HG03460 (cell line): ENCODE data around the gene ANKRD40CL.
"Not testable (repeated sequence)": the region's sequence is repeated elsewhere in the genome, so short reads cannot be mapped to it uniquely, and the experiment has no call there.

Experiments used
- ATAC-seq: cut with Tn5 transposase; IDR thresholded peaks from one replicate; pipeline ENCODE4 v1.9.1; 2021; ENCODE audit not compliant: unreplicated experiment

Gene ANKRD40CL, protein sequence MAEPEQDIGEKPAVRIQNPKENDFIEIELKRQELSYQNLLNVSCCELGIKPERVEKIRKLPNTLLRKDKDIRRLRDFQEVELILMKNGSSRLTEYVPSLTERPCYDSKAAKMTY

DNA sequence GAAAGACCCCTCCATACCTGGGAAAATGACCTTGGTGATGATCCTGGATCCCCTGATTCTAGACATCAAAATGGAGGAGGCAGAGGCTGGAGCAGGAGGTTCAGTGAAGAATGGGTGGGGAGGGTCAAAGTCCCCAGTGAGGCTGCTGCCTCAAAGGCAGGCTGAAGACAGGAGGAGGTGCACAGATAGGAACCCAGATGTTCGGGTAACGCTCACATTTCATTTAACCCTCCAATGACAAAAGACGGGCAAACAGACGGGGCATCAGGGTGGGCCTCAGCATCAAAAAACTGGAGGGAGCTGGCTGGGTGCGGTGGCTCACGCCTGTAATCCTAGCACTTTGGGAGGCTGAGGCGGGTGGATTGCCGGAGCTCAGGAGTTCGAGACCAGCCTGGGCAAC lies at the start of gene ANKRD40CL:
ANKRD40CL (minus strand) TSS at position 73 of the 400 bp plus-strand sequence. CDS start 605 bp downstream, outside the sequence.
- no peak for ATAC-seq

DNA sequence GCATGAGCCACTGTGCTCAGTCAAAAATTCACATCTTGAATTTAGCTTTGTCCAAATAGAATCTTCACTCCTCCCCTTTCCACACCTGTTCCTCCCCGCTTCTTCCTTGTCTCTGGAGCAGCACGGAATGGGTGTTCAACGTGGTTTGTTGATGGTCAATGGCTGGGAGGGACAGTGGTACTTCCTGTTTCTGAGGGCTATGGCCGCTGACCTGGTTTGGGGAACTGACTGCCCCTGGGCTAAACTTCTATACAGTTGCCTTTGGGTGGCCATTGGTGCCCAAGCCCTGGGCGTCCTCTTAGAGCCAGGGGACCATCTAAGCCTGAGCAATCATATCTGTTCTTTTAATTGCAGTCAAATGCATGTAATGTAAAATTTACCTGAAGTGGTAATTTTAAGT lies 49.0 kb upstream of the ANKRD40CL start:
- no peak for ATAC-seq

DNA sequence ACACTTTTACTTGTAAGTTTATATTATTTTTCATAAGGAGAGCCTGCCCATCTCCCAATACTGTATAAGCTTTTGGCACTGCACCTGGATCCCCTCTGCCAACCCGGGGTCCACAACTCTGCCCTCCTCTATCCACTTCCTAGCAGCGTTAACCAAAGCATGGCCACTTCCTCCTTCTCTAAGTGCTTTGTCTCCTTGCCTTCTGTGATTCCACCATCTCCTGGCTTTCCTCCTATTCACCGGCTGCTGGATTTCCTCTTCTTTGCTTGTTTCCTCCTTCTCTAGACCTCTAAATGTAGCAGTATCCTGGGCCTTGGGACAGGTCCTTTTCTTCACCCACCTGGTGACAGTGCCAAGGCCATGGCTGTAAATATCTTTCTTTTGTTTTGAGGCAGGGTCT lies 48.1 kb upstream of the ANKRD40CL start:
- ATAC-seq: no peak

DNA sequence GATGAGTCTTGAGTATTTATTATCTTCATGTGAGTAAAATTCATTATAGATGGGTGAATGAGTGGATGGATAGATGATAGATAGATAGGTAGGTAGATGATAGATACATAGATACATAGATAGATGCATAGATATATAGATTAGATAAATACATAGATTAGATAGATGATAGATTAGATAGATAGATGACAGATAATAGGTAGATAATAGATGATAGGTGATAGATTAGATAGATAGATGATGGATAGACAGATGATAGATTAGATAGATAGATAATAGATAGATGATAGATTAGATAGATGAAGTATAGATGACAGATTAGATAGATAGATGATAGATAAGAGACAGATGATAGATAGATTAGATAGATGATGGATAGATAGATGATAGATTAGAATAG lies 46.3 kb upstream of the ANKRD40CL start:
- ATAC-seq: no peak

DNA sequence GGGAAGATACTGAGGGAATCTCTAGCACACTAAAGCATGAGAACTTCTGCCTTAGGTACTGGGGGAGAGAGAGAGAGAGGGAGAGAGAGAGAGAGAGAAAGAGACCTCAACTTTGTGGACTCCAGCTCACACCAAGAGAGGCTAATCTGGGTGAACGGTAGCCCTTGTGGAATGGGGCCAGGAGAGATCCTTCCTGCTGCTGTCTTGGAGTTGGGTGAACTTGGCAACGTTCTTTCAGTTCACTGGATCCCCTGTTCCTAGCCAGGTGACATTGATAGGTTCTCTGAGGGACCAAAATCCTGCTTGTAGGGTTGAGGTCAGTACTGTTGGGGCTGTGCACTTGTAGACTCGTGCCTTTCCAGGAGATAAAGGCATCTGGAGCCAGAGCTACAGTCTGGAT lies 41.6 kb upstream of the ANKRD40CL start:
- no peak for ATAC-seq

DNA sequence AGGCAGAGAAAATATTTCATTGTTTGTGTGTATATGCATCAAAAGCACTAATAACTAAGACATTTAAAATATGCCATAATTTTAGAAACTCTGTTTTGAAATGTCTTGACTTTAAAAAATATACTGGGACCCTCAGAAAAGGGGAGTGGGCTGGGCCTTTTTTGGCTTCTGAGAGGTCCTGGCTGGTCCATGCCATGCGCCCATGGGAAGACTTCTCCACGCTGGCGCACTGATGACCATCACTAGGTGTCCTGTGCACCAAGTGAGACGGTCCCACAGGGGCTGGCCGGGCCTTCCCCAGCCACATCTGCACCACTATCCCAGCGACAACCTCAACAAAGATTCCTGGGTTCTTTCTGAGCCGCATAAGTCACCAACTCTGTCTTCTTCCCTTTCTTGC lies 41.1 kb upstream of the ANKRD40CL start:
- no peak for ATAC-seq

DNA sequence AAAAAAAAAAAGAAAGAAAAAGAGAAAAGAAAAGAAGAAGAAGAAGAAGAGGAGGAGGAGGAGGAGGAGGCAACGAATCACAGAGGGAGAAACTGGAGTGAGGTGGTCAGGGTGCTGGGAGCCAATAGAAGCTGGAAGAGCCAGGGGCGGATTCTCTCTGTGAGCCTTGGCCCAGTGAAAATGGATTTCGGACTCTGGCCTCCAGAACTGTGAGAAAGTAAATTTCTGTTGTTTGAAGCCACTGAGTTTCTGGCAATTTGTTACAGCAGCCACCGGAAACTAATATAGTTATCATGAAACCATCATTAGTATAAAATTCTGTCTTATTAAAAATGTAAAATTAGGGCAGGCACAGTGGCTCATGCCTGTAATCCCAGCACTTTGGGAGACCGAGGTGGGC lies 40.4 kb upstream of the ANKRD40CL start:
- ATAC-seq: no peak

DNA sequence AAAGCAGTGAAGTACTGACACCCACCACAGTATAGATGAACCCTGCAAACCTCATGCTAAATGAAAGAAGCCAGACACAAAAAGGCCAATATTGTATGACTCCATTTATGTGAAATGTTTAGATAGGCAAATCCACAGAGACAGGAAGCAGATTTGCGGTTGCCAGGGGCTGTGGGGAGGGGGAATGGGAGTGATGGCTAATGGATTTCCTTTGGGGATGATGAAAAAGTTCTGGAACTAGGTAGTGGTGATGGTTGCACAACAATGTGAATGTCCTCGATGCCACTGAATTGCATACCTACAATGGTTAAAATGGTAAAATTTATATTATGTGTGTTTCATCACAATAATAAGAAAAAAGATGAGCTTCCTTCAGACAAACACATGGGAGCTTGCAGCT lies 39.7 kb upstream of the ANKRD40CL start:
- no peak for ATAC-seq

DNA sequence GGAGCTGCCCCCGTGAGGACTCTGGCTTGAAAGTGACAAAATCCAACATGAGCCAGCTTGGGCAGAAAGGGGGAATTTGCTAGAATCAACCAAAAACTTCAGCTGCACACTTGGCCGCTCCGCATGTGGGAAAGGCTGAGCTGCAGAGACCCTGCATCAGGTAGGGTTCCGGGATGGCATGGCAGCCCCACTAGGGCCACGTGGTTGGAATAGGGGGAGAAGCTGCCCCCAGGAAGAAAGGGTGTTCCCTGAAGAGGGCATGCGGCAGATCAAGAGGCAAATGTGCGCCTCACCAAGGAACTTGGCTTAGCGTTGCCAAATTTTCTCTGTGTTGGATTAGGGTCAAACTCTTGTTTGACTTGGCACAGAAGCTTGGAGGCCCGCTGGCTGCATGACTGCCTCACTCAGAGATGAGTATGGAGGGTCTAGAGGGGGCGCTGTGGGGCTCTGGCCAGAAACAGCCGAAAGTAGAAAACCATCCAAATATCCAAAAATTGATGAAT lies 38.9 kb upstream of the ANKRD40CL start:
- ATAC-seq: no peak

DNA sequence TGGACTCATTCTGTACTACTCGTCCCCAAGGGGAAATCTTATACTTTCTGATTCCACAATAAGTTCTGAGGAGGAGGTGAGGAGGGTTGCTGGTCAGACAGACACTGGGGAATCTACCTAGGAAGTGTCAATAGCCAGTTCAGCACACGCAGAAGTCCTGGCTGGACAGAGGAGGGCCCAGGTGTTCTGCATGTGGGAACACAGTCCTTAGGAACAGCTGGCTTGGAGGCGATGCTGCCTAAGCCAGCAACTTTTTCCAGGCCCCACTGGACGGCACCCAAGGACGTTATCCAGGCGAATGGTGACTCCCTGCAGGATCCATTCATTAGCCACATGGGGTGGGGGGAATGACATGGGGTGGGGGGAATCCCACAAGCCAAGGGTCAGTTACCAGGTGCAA lies 38.2 kb upstream of the ANKRD40CL start:
- ATAC-seq: no peak

DNA sequence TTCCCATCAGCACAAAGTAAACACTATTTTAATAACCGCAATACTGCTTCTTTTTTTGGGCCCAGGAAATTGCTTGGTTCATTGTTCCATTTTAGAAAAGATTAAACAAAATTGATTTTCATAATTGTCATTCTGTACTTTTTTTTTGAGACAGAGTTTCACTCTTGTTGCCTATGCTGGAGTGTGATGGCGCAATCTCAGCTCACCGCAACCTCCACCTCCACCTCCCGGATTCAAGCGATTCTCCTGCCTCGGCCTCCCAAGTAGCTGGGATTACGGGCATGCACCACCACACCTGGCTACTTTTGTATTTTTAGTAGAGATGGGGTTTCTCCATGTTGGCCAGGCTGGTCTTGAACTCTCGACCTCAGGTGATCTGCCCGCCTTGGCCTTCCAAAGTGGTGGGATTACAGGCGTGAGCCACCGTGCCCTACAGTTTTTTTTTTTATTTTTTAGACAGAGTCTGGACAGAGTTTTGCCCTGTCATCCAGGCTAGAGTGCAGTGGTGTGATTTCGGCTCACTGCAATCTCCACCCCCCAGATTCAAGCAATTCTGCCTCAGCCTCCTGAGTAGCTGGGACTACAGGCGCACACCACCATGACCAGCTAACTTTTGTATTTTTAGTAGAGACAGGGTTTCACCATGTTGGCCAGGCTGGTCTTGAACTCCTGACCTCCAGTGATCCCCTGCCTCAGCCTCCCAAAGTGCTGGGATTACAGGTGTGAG lies 37.6 kb upstream of the ANKRD40CL start:
- not testable (repeated sequence) for ATAC-seq

DNA sequence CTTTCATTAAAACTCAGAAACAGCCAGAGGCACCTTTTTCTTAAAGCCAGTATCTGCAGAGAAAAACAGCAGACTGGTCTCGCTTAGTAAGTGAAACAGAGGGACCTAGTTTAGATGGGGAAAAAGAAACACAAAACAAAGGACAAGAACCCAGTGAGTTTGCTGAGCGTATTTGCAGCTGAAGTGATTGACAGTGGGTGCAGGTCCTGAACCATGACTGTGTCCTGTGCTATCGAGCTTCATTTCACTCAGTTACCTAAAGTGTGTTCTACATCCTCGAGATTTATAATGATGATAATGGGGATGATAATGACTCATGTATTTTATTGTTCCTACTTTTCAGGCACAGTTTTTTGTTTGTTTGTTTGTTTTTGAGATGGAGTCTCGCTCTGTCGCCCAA lies 36.4 kb upstream of the ANKRD40CL start:
- no peak for ATAC-seq

DNA sequence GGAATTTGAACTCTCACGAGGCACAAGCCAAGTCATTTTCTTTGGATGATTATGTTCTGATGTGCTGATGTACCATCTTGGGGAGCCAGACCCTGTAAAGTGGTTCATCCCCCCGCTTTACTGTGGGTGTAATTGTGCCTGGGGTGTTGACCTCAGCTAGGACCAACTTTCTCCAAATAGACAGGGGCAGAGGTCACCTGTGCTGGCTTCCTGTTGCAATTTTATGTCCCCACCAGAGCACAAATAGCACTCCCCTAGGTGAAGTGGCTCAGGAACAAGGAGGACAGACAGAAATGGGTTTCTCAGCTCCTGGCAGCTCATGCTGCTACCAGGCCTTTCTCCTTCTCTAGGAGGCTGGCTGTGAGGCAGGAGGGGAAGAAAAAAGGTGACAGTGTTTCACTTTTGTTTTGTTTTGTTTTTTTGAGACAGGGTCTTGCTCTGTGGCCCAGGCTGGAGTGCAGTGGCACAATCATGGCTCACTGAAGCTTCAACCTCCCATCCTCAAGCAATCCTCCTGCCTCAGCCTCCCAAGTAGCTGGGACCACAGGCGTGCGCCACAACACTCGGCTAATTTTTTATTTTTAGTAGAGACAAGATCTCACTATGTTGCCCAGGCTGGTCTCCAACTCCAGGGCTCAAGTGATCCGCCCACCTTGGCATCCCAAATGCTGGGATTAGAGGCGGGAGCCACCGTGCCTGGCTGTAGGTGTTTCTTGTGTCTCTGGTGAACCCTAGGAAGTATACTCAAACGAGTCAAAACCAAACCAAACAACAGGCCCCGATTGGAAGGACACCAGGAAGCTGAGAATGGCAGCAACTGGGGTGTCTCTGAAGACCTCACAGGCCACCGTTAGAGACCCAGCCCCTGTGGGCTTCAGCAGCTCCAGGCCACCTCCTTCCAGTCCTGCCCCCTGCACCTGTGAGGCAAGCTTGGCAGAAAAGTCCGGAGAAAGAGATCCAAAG lies 35.6 kb upstream of the ANKRD40CL start:
- no peak for ATAC-seq

DNA sequence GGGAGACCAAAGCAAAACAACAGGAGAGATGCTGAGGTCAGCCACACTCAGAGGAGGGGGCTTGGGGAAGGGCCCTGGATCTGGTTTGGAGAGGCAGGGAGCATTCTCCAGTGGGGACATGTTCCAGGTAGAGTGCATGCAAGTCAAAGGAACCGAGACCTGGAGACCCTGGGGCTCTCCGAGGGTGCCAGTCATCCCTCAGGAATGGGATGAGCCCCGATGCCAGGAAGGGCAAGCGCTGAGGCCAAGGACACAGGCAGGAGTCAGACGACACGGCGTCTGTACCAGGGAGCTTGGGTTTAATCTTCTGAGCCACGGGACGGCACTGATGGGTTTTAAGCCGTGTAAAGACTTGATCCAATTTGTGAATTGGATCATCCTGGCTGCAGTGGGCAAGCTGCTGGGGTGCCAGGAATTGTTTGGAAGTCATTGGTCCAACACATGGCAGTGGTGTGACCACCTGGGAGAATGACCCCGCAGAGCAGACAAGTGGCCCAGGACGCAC lies 32.9 kb upstream of the ANKRD40CL start:
- ATAC-seq: no peak

DNA sequence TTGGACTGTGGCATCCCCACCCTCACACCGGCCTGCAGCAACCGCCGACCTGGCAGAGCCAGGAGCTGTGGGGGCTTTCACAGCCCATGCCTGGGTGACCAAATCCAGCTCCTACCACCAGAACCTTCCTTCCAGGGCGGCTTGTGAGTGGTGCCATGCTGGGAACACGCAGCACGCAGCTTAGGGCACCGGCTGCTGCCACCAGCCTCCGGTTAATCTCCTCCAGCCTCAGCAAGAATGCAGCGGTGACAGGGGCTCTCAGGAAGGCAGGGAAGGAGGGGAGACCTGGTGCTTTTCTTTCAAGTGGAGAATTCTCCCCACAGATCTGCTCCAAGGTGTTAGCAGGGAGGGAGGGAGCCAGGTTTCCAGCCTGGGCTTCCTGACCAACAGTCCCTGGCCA lies 32.3 kb upstream of the ANKRD40CL start:
- ATAC-seq: no peak

DNA sequence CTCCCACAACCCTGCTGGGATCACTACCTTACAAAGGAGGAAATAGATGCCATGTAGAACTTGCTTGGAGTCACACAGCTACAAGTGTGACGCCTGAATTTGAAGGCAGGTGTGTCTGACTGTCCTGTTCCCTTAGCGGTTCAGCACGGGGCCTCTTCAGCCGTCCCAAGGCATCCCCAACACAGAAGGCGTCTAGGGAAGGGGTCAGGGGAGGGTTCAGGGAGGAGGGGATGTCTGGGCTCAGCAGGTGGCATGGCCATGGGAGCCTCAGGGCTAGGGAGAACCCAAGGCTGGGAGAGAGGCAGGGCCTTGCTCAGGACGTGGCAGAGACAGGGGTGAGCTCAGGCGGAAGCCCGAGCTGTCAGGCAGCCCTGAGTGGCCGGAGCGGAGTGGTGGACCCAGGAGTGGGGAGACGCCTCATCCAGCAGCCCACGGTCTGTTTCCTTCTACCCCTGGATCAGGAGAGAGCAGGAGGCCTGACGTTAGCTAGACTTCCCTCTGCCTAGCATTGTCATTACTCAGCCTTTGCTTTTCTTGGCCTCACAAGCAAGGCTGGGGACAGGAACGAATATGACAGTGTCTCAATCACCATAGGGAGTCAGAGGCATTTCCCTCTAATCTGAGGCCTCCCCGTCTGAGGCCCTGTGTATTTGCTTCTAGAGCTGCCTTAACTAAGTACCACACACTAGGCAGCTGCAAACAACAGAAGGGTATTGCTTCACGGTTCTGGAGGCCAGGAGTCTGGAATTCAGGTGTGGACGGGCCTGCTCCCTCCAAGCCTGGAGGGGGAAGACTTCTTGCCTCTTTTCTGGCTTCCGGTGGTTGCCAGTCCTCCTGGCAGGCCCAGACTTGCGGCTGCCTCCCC lies 31.3 kb upstream of the ANKRD40CL start:
- no peak for ATAC-seq

DNA sequence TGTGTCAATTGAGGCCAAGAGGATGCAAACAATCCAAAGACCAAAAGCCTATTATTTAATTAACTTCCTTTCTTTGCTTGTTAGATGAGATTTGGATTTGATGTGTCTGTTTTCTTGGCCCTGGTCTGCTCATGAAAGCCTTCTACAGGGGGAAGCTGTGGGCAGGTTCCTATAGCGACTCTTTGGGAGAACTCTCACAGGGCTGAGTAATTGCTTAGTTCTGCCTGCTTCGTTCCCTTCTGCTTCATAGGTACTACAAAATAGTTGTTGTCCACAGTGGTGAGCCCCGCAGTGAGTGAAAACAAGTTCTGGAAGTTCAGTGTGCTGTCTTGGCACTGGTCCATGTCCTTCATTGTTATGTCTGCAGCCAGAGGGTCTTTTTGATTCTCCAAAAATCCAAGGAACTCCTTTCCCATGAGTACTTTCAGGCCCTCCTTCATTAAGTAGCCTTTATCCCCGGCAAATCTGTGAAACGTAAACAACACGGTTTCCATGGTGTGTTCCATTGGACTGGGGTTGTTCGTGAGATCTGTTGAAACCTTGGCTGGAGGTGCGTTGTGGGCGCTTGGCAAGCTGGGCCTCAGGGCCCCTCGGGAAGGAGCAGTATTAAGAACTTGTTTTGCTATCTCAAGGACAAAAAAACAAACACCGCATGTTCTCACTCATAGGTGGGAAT lies 30.0 kb upstream of the ANKRD40CL start:
- no peak for ATAC-seq

DNA sequence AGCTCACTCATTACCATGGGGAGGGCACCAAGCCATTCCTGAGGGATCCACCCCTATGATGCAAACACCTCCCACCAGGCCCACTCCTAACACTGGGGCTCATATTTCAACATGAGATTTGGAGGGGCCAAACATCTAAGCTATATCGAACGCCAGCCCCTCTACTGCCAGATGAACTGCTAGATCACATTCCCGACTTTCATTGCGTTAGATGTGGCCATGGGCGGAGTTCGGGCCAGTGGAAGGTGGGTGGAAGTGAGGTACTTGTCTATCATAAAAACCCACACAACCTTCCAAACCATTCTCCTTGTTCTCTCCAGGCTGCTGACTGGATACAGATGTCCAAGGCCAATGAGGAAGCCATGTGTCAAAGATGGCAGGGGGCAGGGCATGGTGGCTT lies 27.0 kb upstream of the ANKRD40CL start:
- ATAC-seq: no peak

DNA sequence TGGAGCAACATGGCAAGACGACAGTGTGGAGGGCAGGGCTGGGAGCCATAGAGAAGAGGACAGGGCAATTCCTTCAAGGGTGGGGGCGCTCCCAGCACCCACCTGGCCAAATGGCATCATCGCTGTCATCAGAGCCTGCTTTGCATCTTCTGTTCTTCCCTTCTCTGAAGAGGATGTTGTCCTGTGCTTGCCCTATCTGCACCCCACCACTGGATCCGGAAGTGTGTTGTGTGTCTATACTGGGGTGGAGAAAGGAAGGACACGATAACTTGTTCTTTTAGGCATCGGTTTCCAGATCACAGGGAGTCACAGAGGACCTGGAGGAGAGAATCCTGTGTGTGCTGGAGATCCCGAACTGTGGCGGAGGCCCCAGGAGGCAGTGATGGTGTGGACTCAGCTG lies 25.7 kb upstream of the ANKRD40CL start:
- no peak for ATAC-seq

DNA sequence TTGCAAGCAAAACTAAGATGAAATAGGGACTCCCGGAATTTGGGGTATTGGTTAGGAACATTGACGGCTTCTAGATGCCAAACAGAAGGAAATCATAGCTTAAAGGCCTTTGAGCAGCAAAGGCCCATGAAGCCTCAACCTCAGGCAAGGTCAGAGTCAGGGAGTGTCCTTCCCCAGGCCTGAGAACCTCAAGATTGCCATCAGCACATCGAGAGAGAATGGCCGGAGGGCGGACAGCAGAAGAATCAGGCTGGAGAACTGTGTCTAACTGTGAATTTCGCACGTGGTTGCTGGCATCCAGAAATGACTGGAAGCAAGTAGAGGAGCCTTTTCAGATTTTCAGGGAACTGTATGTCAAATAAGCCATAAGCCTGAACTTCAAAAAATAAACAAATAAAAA lies 24.8 kb upstream of the ANKRD40CL start:
- no peak for ATAC-seq
